MM.1S (cell line): ENCODE results near the gene CPVL.

Experiments used
- DNase-seq: peaks from one replicate; pipeline ENCODE4 v3.0.0-alpha.2; 2015
- H2AFZ ChIP-seq: fragments of 300-600 bp; sonication (generic); 2 replicates; pipeline ENCODE4 v1.6.0; 2016; ENCODE audit warnings: antibody characterized with exemption, low read length
- H3F3A ChIP-seq: fragments of 300-600 bp; sonication (generic); 2 replicates; pipeline ENCODE4 v1.6.1; 2016; ENCODE audit warnings: mild to moderate bottlenecking, antibody characterized with exemption, low read length, moderate library complexity, mixed read lengths; ENCODE audit not compliant: insufficient read depth
- H3K27ac ChIP-seq: fragments of 300-600 bp; sonication (generic); 2 replicates; pipeline ENCODE4 v1.5.1; 2016; ENCODE audit warnings: mild to moderate bottlenecking, low read length
- H3K27me3 ChIP-seq: fragments of 300-600 bp; sonication (generic); replicated peaks from 2 replicates; pipeline ENCODE4 v1.6.0; 2016; ENCODE audit warnings: low read length; ENCODE audit not compliant: insufficient read depth
- H3K36me3 ChIP-seq: fragments of 300-600 bp; sonication (generic); replicated peaks from 2 replicates; pipeline ENCODE4 v1.6.1; 2016; ENCODE audit warnings: mild to moderate bottlenecking, low read length, mixed read lengths; ENCODE audit not compliant: insufficient read depth
- H3K4me1 ChIP-seq: fragments of 300-600 bp; sonication (generic); 2 replicates; pipeline ENCODE4 v1.6.1; 2016; ENCODE audit warnings: low read length, mixed read lengths
- H3K4me2 ChIP-seq: fragments of 300-600 bp; sonication (generic); 2 replicates; pipeline ENCODE4 v1.6.0; 2016; ENCODE audit warnings: low read depth, low read length
- H3K4me3 ChIP-seq: fragments of 300-600 bp; sonication (generic); 2 replicates; pipeline ENCODE4 v1.5.1; 2016; ENCODE audit warnings: low read length, mixed read lengths
- H3K79me2 ChIP-seq: fragments of 300-600 bp; sonication (generic); 2 replicates; pipeline ENCODE4 v1.6.1; 2016; ENCODE audit warnings: mixed run types, low read length, mixed read lengths
- H3K9ac ChIP-seq: fragments of 300-600 bp; sonication (generic); 2 replicates; pipeline ENCODE4 v1.6.1; 2016; ENCODE audit warnings: low read length, mixed read lengths
- H3K9me2 ChIP-seq: fragments of 300-600 bp; sonication (generic); replicated peaks from 2 replicates; pipeline ENCODE4 v1.6.1; 2016; ENCODE audit warnings: mild to moderate bottlenecking, low read length, mixed read lengths; ENCODE audit not compliant: insufficient read depth
- H3K9me3 ChIP-seq: fragments of 300-600 bp; sonication (generic); replicated peaks from 2 replicates; pipeline ENCODE4 v1.6.1; 2016; ENCODE audit warnings: mild to moderate bottlenecking, low read length, mixed read lengths; ENCODE audit not compliant: insufficient read depth
- H4K20me1 ChIP-seq: fragments of 300-600 bp; sonication (generic); 2 replicates; pipeline ENCODE4 v1.6.1; 2016; ENCODE audit warnings: mild to moderate bottlenecking, low read length, moderate library complexity, mixed read lengths; ENCODE audit not compliant: insufficient read depth
- CTCF ChIP-seq: fragments of 300-600 bp; sonication (generic); IDR thresholded peaks from 2 replicates; pipeline ENCODE4 v1.5.1; 2016; ENCODE audit warnings: antibody characterized with exemption, low read length, mixed read lengths
- EZH2 ChIP-seq: fragments of 300-600 bp; sonication (generic); optimal IDR thresholded peaks from 2 replicates; pipeline ENCODE3; 2017; ENCODE audit warnings: low read depth, mild to moderate bottlenecking, antibody characterized with exemption, low read length, mixed read lengths
- EZH2phosphoT487 ChIP-seq: fragments of 300-600 bp; sonication (generic); IDR thresholded peaks from 2 replicates; pipeline ENCODE4 v1.6.1; 2018; ENCODE audit warnings: antibody characterized with exemption, low read length

Gene CPVL

GRCh38 chr7:29127527-29127926, 18.8 kb downstream of the CPVL start:
- Histone ChIP-seq H3F3A (no peaks in the 10 kb centered on the region), H3K4me3 (no peak overlapping the region), H2AFZ (no peak overlapping the region), H3K36me3 (no peaks in the 10 kb centered on the region), H3K27ac (no peak overlapping the region), H3K27me3 (no peaks in the 10 kb centered on the region), H4K20me1 (no peaks in the 10 kb centered on the region), H3K9ac (no peak overlapping the region), H3K4me2 (no peak overlapping the region), H3K4me1 (no peaks in the 10 kb centered on the region), H3K9me2 (no peaks in the 10 kb centered on the region), H3K79me2 (no peaks in the 10 kb centered on the region), H3K9me3 (no peaks in the 10 kb centered on the region)
- no peak for DNase-seq
- TF ChIP-seq CTCF = no peak
- no peak for TF ChIP-seq EZH2phosphoT487
- TF ChIP-seq EZH2 = no peak

GRCh38 chr7:29126804-29127203, 19.5 kb downstream of the CPVL start:
- Histone ChIP-seq H3K4me2 (no peak overlapping the region), H3K9me3 (no peaks in the 10 kb centered on the region), H3K4me3 (no peak overlapping the region), H2AFZ (no peak overlapping the region), H3K9me2 (no peaks in the 10 kb centered on the region), H3K27ac (no peak overlapping the region), H3K27me3 (no peaks in the 10 kb centered on the region), H3K9ac (no peak overlapping the region), H4K20me1 (no peaks in the 10 kb centered on the region), H3K36me3 (no peaks in the 10 kb centered on the region), H3K79me2 (no peaks in the 10 kb centered on the region), H3F3A (no peaks in the 10 kb centered on the region), H3K4me1 (no peaks in the 10 kb centered on the region)
- TF ChIP-seq EZH2 (no peak), CTCF (no peak), EZH2phosphoT487 (no peak)
- no peak for DNase-seq

- Histone ChIP-seq H3K4me1 (no peaks in the 10 kb centered on the region), H4K20me1 (no peaks in the 10 kb centered on the region), H3K9ac (no peak overlapping the region), H3K9me2 (no peaks in the 10 kb centered on the region), H3K36me3 (no peaks in the 10 kb centered on the region), H3K9me3 (no peaks in the 10 kb centered on the region), H3K79me2 (no peaks in the 10 kb centered on the region), H3K4me2 (no peak overlapping the region), H3F3A (no peaks in the 10 kb centered on the region), H2AFZ (no peak overlapping the region), H3K27me3 (peaks cover 3% of the 10 kb centered on the region), H3K27ac (no peak overlapping the region), H3K4me3 (no peak overlapping the region)
- no peak for DNase-seq
- TF ChIP-seq EZH2 (no peak), EZH2phosphoT487 (no peak), CTCF (no peak)
Measured at GRCh38 chr7:29123626-29124190, 22.6 kb downstream of the CPVL start.
